Right atrium auricular region (tissue), 2 donors: ENCODE data around the gene LIFR. TPM values are rescaled to one million over a fixed set of nuclear protein-coding genes. Genes with fewer than 3 reads are reported as not detected.
A peak's percentile ranks its signal among the peaks of the same experiment; 100 is the strongest.

Experiments used
- DNase-seq: peaks from one replicate; pipeline ENCODE4 v3.0.0-alpha.2; 2019; ENCODE audit warnings: low spot score
- H3K27ac ChIP-seq, 2 donors: fragments of 200-600 bp; sonication (generic); 1 replicate in 1 of 2; 2 replicates in 1 of 2; pipeline ENCODE4 v1.5.1; 2016 to 2019
- H3K27me3 ChIP-seq, 2 donors: fragments of 200-600 bp; sonication (generic); one replicate each; pipeline versions ENCODE4 v1.5.1 to v1.6.0; 2017 to 2019
- H3K36me3 ChIP-seq: fragments of 200-600 bp; sonication (generic); one replicate; pipeline ENCODE4 v1.5.1; 2016
- H3K4me1 ChIP-seq, 2 donors: fragments of 200-600 bp; sonication (generic); one replicate each; pipeline versions ENCODE4 v1.5.1 to v1.6.0; 2017 to 2019
- H3K4me3 ChIP-seq, 2 donors: fragments of 200-600 bp; sonication (generic); 1 replicate in 1 of 2; 2 replicates in 1 of 2; pipeline ENCODE4 v1.5.1; 2017 to 2019; ENCODE audit warnings: mild to moderate bottlenecking in 1 of 2, moderate library complexity in 1 of 2
- H3K9me3 ChIP-seq, 2 donors: fragments of 200-600 bp; sonication (generic); one replicate each; pipeline ENCODE4 v1.5.1; 2019
- CTCF ChIP-seq, 2 donors: fragments of 200-600 bp; sonication (generic); IDR thresholded peaks; one replicate each; pipeline ENCODE4 v1.5.1; 2019; ENCODE audit warnings: antibody characterized with exemption in 2 of 2
- total RNA-seq, 2 donors: library from RNA; depleted of rRNA; stranded (reverse); fragments of >200 nt; gene quantifications; one replicate each; pipeline ENCODE4 v1.1.0, GENCODE V29; 2016

Gene LIFR
- total RNA-seq, 2 donors from 2014 or later = 38.9 to 58.0 TPM

- no peaks in the 10 kb centered on the region for H3K9me3 ChIP-seq
- H3K36me3 ChIP-seq = no peaks in the 10 kb centered on the region
- H3K27me3 ChIP-seq = no peaks in the 10 kb centered on the region
- no peak for DNase-seq
- no peak for TF ChIP-seq CTCF (IDR thresholded peaks at IDR 0.05)
- no peak overlapping the region for H3K4me3 ChIP-seq
- H3K4me1 ChIP-seq = peaks cover 0 to 46% of the 10 kb centered on the region in 2 donors
- peak overlapping the region in 1 of 2 donors; percentile 29 for H3K27ac ChIP-seq
Observed at GRCh38 chr5:38472541-38472940, 83.9 kb downstream of the LIFR start.

GRCh38 chr5:38471709-38472108 is 84.7 kb downstream of the LIFR start:
- TF ChIP-seq CTCF (IDR thresholded peaks at IDR 0.05) = no peak
- no peaks in the 10 kb centered on the region for H3K36me3 ChIP-seq
- H3K4me3 ChIP-seq = no peak overlapping the region
- H3K4me1 ChIP-seq = peaks cover 0 to 55% of the 10 kb centered on the region in 2 donors
- no peak for DNase-seq
- no peak overlapping the region for H3K27ac ChIP-seq
- no peaks in the 10 kb centered on the region for H3K27me3 ChIP-seq
- H3K9me3 ChIP-seq = no peaks in the 10 kb centered on the region

GRCh38 chr5:38469707-38470267 is 86.7 kb downstream of the LIFR start:
- no peak for DNase-seq
- Histone ChIP-seq H3K4me3 (no peak overlapping the region), H3K9me3 (no peaks in the 10 kb centered on the region), H3K27ac (peak overlapping the region; percentile 74 to 77), H3K27me3 (no peaks in the 10 kb centered on the region), H3K4me1 (peaks cover 0 to 74% of the 10 kb centered on the region in 2 donors), H3K36me3 (no peaks in the 10 kb centered on the region)
- TF ChIP-seq CTCF (IDR thresholded peaks at IDR 0.05) = no peak

GRCh38 chr5:38468978-38469706 is 87.3 kb downstream of the LIFR start:
- no peaks in the 10 kb centered on the region for H3K27me3 ChIP-seq
- H3K4me1 ChIP-seq = peaks cover 0 to 80% of the 10 kb centered on the region in 2 donors
- no peak overlapping the region for H3K4me3 ChIP-seq
- TF ChIP-seq CTCF (IDR thresholded peaks at IDR 0.05) = no peak
- no peaks in the 10 kb centered on the region for H3K9me3 ChIP-seq
- H3K27ac ChIP-seq = peak overlapping the region; percentile 74 to 77
- no peak for DNase-seq
- H3K36me3 ChIP-seq = no peaks in the 10 kb centered on the region

GRCh38 chr5:38468202-38468673 is 88.2 kb downstream of the LIFR start:
- no peak overlapping the region for H3K4me3 ChIP-seq
- peaks cover 0 to 85% of the 10 kb centered on the region in 2 donors for H3K4me1 ChIP-seq
- H3K36me3 ChIP-seq = no peaks in the 10 kb centered on the region
- DNase-seq = no peak
- no peaks in the 10 kb centered on the region for H3K27me3 ChIP-seq
- H3K9me3 ChIP-seq = no peaks in the 10 kb centered on the region
- peak overlapping the region; percentile 74 to 77 for H3K27ac ChIP-seq
- no peak for TF ChIP-seq CTCF (IDR thresholded peaks at IDR 0.05)
